Activated naive CD4-positive, alpha-beta T cell treated with anti-CD3 and anti-CD28 coated beads for 36 hours (primary cell): Measurements from ENCODE around the gene PCK1. TPM values are rescaled to one million over a fixed set of nuclear protein-coding genes. Genes with fewer than 3 reads are reported as not detected.

Experiments
- CTCF ChIA-PET: fragments of 350-600 bp; sonication (Branson Sonifier 250); formaldehyde crosslinking; loops from one replicate; lab custom pipeline; 2021; ENCODE audit warnings: antibody characterized with exemption; lab: Charles Lee
- DNase-seq: peaks from one replicate; pipeline ENCODE4 v3.0.0-alpha.2; 2020
- H3K27ac Mint-ChIP-seq: one replicate; pipeline ENCODE4 v1.8.0; 2021; ENCODE audit warnings: mild to moderate bottlenecking, mixed read lengths
- H3K27me3 Mint-ChIP-seq: one replicate; pipeline ENCODE4 v1.8.0; 2021; ENCODE audit warnings: low read depth, mixed read lengths
- H3K36me3 Mint-ChIP-seq: one replicate; pipeline ENCODE4 v1.8.0; 2021; ENCODE audit warnings: low read depth, mixed read lengths
- H3K4me1 Mint-ChIP-seq: one replicate; pipeline ENCODE4 v1.8.0; 2021; ENCODE audit warnings: low read depth, mixed read lengths
- H3K4me3 Mint-ChIP-seq: one replicate; pipeline ENCODE4 v1.8.0; 2021; ENCODE audit warnings: mild to moderate bottlenecking, moderate library complexity, mixed read lengths
- H3K9me3 Mint-ChIP-seq: one replicate; pipeline ENCODE4 v1.8.0; 2021; ENCODE audit warnings: mixed read lengths
- intact Hi-C: fragments of 100-400 bp; cut with micrococcal nuclease; formaldehyde crosslinking; loops from one replicate; pipeline ENCODE4 v1.15.1; 2023
- total RNA-seq, 2 experiments: library from RNA; stranded (reverse); gene quantifications; one replicate each; pipeline ENCODE4 v1.2.3, GENCODE V29; 2021

PCK1 gene
- total RNA-seq, 2 experiments from 2014 or later = not detected

GRCh38 chr20:57611586-57612311 lies 50.8 kb downstream of the PCK1 start:
- H3K27me3 Mint-ChIP-seq = no peaks in the 10 kb centered on the region
- CTCF ChIA-PET = interaction anchor here (1.3 kb wide), 1 partner anchor 475 kb away, joined by 3 read pairs; no protein-coding TSS in a partner anchor
- no peak overlapping the region for H3K4me3 Mint-ChIP-seq
- H3K9me3 Mint-ChIP-seq = no peaks in the 10 kb centered on the region
- H3K27ac Mint-ChIP-seq = no peak overlapping the region
- intact Hi-C loops = loop anchor here (10.0 kb wide), 1 partner anchor 1197 kb away; the partner anchor contains the start of gene CASS4
- peaks cover under 1% of the 10 kb centered on the region for H3K4me1 Mint-ChIP-seq
- H3K36me3 Mint-ChIP-seq = peaks cover 11% of the 10 kb centered on the region
- DNase-seq = no peak

DNA sequence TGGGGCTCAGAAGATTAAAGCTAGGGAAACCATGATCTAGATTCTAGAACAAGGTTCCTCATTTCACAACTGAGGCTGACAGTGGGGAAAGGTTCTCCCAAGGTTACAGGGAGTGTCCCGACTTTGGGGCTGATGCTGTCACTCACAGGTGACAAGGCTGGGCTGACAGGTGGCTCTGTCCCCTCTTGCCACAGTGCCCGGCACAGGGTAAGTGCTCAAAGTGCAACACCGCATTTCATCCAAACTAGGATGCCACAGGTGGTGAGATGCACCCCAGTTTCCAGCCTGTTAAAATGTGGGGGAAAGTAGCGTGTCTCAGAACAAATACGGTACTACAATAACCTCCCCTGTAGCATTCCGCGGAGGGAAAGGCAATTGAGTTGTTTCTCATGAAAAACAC lies 51.5 kb downstream of the PCK1 start:
- intact Hi-C loops = loop anchor here (10.0 kb wide), 1 partner anchor 1198 kb away; the partner anchor contains the start of gene CASS4
- no peak for DNase-seq
- peaks cover 11% of the 10 kb centered on the region for H3K36me3 Mint-ChIP-seq
- H3K9me3 Mint-ChIP-seq = no peaks in the 10 kb centered on the region
- H3K27ac Mint-ChIP-seq = no peak overlapping the region
- H3K4me1 Mint-ChIP-seq = peaks cover 7% of the 10 kb centered on the region
- CTCF ChIA-PET = interaction anchor here (1.3 kb wide), 1 partner anchor 474 kb away, joined by 3 read pairs; no protein-coding TSS in a partner anchor
- no peak overlapping the region for H3K4me3 Mint-ChIP-seq
- no peaks in the 10 kb centered on the region for H3K27me3 Mint-ChIP-seq

DNA sequence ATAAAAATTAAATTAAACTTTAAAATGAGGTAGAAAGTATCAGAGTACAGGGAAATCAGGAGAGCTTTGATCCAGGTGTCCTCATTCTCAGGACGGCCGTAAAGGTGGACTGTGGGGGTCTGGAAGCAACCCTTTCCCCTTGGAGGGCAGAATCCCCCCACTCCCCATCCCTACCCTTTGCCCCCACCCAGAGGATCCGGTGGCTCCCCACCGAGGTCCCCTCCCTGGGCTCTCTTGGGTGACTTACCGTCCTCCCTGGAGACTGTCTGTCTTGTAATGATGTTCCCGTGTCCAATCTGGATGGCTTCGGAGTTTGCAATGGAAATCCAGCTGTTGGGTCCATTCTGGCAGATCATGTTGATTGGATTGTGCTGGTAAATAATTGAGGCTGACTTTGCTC lies 52.0 kb downstream of the PCK1 start:
- no peak for DNase-seq
- Mint-ChIP-seq H3K4me1 (peaks cover 12% of the 10 kb centered on the region), H3K36me3 (peaks cover 8% of the 10 kb centered on the region), H3K4me3 (no peak overlapping the region), H3K27me3 (no peaks in the 10 kb centered on the region), H3K9me3 (no peaks in the 10 kb centered on the region), H3K27ac (no peak overlapping the region)
- CTCF ChIA-PET = no interaction called here
- intact Hi-C loops = loop anchor here (10.0 kb wide), 1 partner anchor 1198 kb away; the partner anchor contains the start of gene CASS4

DNA sequence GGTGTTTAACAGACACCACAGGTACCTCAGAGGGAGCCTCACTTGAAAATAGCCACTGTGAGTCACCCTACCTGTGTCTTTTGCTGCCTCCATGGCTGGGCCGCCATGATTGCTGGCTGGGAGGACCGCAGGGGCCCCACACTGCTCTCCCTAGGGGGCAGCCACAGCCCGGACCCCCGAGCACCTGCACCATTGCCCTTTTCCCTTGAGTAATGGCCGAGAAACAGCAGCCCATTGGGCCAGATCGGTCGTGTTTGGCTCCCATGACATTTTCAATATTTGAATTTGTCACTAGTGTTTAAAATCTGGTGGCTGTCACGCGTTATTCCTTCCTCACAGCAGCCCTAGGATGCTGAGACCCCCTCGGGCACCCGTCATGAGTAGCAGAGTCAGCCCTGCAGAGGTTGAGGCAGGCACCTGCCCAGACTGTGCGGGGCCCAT lies 52.6 kb downstream of the PCK1 start:
- no peak for DNase-seq
- CTCF ChIA-PET = interaction anchor here (1.2 kb wide), 1 partner anchor 8 kb away, joined by 4 read pairs; no protein-coding TSS in a partner anchor
- Mint-ChIP-seq H3K27me3 (no peaks in the 10 kb centered on the region), H3K9me3 (no peaks in the 10 kb centered on the region), H3K4me1 (peaks cover 18% of the 10 kb centered on the region), H3K4me3 (no peak overlapping the region), H3K36me3 (peaks cover 7% of the 10 kb centered on the region), H3K27ac (no peak overlapping the region)
- intact Hi-C loops = loop anchor here (10.0 kb wide), 1 partner anchor 1199 kb away; the partner anchor contains the start of gene CASS4

DNA sequence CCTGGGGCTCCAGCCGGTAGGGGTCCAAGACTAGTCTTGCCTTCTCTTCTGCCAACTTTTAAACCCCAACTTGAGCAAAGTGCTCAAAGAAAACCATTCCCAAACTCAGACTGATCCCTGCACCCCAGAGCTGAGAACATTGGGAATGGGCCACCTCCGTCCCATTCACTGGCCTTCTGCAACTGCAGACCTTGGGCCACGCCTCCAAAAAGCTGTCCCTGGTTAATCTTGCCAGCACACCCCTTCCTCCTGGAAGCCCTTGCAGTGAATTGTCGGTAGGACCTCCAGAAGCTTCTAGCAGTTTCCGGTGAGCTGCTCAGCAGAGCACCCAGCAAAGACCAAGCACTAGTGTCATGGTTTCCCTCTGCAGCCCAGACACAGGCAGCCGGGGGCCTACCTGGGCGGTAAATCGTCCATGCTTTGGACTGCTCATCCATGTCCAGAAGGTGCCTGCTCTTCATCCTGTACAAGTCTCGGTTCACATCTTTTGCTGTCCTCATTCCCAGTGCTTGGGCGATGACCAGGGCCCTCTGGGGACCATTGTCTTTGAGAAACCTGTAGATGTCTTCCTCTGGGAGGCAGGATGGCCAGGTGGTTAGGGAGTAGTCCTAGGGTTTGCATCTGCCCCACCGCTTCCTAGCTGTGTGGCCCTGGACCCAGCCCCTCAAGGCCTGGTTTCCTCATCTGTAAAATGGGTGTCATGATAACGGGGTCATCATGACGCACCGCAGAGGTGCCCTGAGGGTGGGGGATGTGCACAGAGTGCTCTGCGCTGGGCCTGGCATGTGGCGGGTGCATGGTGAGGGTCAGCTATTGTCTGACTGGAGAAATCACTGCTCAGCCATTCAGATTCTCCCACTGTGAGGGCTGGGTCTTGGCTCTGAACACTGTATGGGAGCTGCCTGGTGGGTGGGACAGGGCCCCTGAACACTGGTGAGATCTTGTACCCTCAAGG lies 53.9 kb downstream of the PCK1 start:
- intact Hi-C loops = loop anchor here (5.0 to 10.0 kb wide), 2 partner anchors 1038 to 1200 kb away; partner anchors contain the start of genes CASS4 and STX16
- Mint-ChIP-seq H3K27ac (no peak overlapping the region), H3K4me3 (no peak overlapping the region), H3K36me3 (peaks cover 7% of the 10 kb centered on the region), H3K27me3 (no peaks in the 10 kb centered on the region), H3K4me1 (peaks cover 31% of the 10 kb centered on the region), H3K9me3 (no peaks in the 10 kb centered on the region)
- DNase-seq = no peak
- CTCF ChIA-PET = interaction anchor here (1.2 kb wide), 1 partner anchor 7 kb away, joined by 4 read pairs; no protein-coding TSS in a partner anchor

- Mint-ChIP-seq H3K4me1 (peaks cover 37% of the 10 kb centered on the region), H3K9me3 (no peaks in the 10 kb centered on the region), H3K4me3 (no peak overlapping the region), H3K27me3 (no peaks in the 10 kb centered on the region), H3K27ac (no peak overlapping the region), H3K36me3 (peaks cover 7% of the 10 kb centered on the region)
- CTCF ChIA-PET = no interaction called here
- no peak for DNase-seq
- intact Hi-C loops = loop anchor here (5.0 to 10.0 kb wide), 2 partner anchors 1037 to 1201 kb away; partner anchors contain the start of genes CASS4 and STX16
These were observed 54.5 kb downstream of the PCK1 start for GRCh38 chr20:57615445-57615811.

DNA sequence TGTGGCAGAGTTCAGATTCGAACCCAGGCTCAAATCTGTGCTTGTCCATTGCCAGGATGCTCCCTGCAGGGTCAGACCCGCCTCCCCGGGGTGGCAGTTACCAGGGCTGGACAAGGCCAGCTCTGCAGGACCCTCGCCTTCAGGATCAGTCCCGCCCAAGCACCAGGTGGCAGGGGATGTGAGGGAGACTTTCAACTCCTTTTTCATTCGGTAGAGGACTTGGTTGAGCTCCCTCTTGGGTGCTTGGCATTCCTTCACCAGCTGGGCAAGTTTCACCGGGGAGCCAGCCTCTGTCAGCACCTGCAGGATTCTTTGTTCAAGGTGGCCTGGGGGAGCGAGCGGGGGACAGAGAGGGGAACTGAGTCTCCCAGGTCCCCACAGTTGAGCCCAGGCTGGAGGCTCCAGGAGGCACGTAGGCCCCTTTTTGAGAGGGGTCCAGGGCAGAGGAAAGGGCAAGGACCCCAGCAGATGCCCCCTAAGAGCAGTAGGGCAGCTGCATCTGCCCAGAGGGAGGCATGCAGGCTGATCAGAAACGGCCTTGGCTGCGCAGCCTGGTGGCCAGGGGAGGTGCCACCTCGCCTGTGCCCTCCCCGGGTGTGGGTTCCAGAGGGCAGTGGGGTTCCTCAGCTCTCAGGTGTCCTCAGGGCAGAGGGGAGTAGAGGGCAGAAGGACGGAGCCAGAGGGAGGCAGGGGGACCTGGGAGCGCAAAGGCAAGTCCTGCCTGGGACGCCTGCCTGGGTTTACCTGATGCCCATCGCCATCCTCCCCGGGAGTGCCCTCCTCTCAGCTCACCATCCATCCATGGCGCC lies 55.4 kb downstream of the PCK1 start:
- no peaks in the 10 kb centered on the region for H3K9me3 Mint-ChIP-seq
- CTCF ChIA-PET = interaction anchor here (1.1 kb wide), 1 partner anchor 20 kb away, joined by 5 read pairs; no protein-coding TSS in a partner anchor
- intact Hi-C loops = loop anchor here (5.0 to 10.0 kb wide), 2 partner anchors 1036 to 1202 kb away; partner anchors contain the start of genes CASS4 and STX16
- no peak overlapping the region for H3K4me3 Mint-ChIP-seq
- no peak for DNase-seq
- peaks cover 6% of the 10 kb centered on the region for H3K36me3 Mint-ChIP-seq
- H3K27me3 Mint-ChIP-seq = no peaks in the 10 kb centered on the region
- H3K4me1 Mint-ChIP-seq = peaks cover 46% of the 10 kb centered on the region
- no peak overlapping the region for H3K27ac Mint-ChIP-seq

DNA sequence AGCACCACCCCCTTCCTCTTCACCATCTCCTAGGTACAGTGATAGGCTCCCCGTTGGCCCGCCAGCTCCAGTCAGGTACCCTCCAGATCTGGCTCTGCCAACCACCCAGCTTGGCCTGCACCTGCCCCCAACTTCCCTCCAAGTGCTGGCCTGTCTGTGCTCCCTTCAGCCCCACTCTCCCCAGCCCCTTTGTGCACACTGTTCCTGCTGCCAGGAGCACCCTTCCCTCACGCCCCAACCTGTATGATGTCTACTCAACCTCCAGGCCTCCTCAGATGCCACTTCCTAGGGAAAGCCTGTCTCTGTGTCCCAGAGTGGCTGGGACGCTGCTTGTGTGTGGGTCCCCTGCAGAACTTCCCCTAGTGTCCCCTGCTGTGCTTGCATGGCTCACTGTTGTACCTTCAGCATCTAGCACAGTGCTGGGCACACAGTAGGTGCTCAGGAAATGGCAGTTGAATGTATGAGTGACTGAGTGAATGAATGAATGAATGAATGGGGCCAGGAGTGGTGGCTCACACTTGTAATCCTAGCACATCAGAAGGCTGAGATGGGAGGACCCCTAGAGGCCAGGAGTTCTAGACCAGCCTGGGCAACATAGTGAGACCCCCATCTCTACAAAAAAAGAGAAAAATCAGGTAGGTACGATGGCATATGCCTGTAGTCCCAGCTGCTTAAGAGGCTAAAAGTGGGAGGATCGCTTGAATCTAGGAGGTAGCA lies 56.3 kb downstream of the PCK1 start:
- H3K4me3 Mint-ChIP-seq = no peak overlapping the region
- H3K27me3 Mint-ChIP-seq = no peaks in the 10 kb centered on the region
- peaks cover 55% of the 10 kb centered on the region for H3K4me1 Mint-ChIP-seq
- H3K36me3 Mint-ChIP-seq = peaks cover 6% of the 10 kb centered on the region
- no peak overlapping the region for H3K27ac Mint-ChIP-seq
- intact Hi-C loops = loop anchor here (5.0 to 10.0 kb wide), 2 partner anchors 1035 to 1202 kb away; partner anchors contain the start of genes CASS4 and STX16
- CTCF ChIA-PET = interaction anchor here (0.8 to 1.3 kb wide), 2 partner anchors 21 to 109 kb away, joined by 3 to 7 read pairs; no protein-coding TSS in a partner anchor
- no peaks in the 10 kb centered on the region for H3K9me3 Mint-ChIP-seq
- no peak for DNase-seq

Other genes starting within 250 kb of the PCK1 start
- not detected for gene SPO11, start 231.3 kb upstream of the PCK1 start, total RNA-seq
- 10 to 100 TPM; 45.6 to 46.5 TPM for gene RAE1, start 209.9 kb upstream of the PCK1 start, total RNA-seq
- gene RBM38, start 169.7 kb upstream of the PCK1 start, total RNA-seq = 10 to 100 TPM; 60.3 to 63.1 TPM
- gene CTCFL, start 36.0 kb upstream of the PCK1 start, total RNA-seq = not detected
- under 1 TPM in 1 of 2 experiments, not detected in 1; 0.14 TPM for gene ZBP1, start 59.3 kb downstream of the PCK1 start, total RNA-seq
- gene PMEPA1, start 148.9 kb downstream of the PCK1 start, total RNA-seq = 1 to 10 TPM; 2.0 to 2.2 TPM